Effector memory CD8-positive, alpha-beta T cell (primary cell): ENCODE results near the gene NELL1.

ENCODE experiments used
- ATAC-seq: fragments of 150-1000 bp; cut with Tn5 transposase; replicated peaks from 2 replicates; pipeline ENCODE4 v1.10.0; 2021; ENCODE audit warnings: mild to moderate bottlenecking, moderate library complexity
- DNase-seq, 3 experiments: peaks; one replicate each; pipeline ENCODE4 v3.0.0; 2021
- H3K27ac Mint-ChIP-seq, 2 donors: one replicate each; pipeline ENCODE4 v1.8.0; 2022; ENCODE audit warnings: mild to moderate bottlenecking in 2 of 2, mixed read lengths in 2 of 2, moderate library complexity in 2 of 2
- H3K27me3 Mint-ChIP-seq, 2 donors: one replicate each; pipeline ENCODE4 v1.8.0; 2022; ENCODE audit warnings: mixed read lengths in 2 of 2
- H3K36me3 Mint-ChIP-seq: one replicate; pipeline ENCODE4 v1.8.0; 2022; ENCODE audit warnings: mild to moderate bottlenecking, moderate library complexity, mixed read lengths; ENCODE audit not compliant: insufficient read depth
- H3K4me1 Mint-ChIP-seq, 2 donors: one replicate each; pipeline ENCODE4 v1.8.0; 2022; ENCODE audit warnings: low read depth in 2 of 2, mixed read lengths in 2 of 2
- H3K4me3 Mint-ChIP-seq, 2 donors: one replicate each; pipeline ENCODE4 v1.8.0; 2022; ENCODE audit warnings: mild to moderate bottlenecking in 2 of 2, mixed read lengths in 2 of 2, moderate library complexity in 2 of 2
- H3K9me3 Mint-ChIP-seq, 2 donors: one replicate each; pipeline ENCODE4 v1.8.0; 2022; ENCODE audit warnings: mixed read lengths in 2 of 2

The NELL1 gene

DNA sequence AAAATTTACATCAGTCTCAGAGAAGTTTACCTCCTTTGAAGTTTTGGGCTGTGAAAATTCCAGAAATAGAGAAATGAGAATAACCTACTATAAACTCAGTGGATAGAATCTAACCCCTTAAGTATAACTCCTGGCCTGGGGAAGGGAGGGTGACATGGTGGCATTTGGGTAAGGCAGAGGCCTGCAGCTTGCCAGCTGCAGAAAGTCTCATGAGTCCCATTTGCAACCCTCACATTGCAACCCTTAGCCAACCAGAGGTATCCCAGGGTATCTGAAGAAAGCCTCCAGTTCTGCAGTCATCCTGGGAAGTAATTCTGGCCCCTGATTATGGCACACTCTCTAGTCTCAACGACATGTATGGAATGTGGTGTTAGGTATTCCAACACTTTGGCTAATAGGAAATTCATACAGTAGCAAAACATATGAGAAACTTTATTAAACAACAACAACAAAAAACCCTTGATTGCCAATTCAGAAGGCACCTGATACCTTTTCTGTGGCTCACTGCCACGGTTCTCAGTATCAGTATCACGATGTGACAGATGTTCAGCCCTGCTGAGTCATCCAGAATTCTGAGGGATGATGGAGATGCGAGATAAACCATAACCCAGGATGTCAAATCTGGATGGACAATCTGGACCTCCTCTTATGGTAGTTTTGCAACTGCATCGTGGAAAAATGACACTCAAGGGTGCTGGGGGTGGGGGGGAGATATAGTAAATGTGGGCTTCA is 743.4 kb downstream of the NELL1 start:
- ATAC-seq = no peak
- Mint-ChIP-seq H3K4me1 (no peaks in the 10 kb centered on the region), H3K9me3 (peaks cover 5 to 7% of the 10 kb centered on the region in 2 donors), H3K4me3 (no peak overlapping the region), H3K36me3 (no peaks in the 10 kb centered on the region), H3K27ac (no peak overlapping the region), H3K27me3 (no peaks in the 10 kb centered on the region)
- no peak for DNase-seq

DNA sequence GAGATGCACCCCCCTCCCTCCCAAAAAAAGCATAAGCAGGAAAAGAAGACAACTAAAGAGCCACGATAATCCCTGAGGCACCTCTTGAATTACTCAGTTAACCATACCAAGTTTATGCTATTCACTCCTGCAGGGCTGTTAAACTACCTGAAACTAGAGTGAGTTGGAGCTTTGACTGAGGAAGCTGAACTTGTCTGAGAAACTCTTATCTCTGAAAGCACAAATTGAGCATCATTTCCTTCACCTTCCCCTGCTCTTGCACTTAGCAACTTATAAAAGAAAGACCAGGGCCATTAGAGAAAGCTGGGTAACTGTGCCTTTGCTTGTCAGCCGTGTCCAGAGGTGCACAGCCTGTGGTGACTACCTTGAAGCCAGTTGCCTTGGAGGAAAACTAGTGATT is 745.6 kb downstream of the NELL1 start:
- Mint-ChIP-seq H3K9me3 (peaks cover 2 to 3% of the 10 kb centered on the region in 2 donors), H3K27me3 (no peaks in the 10 kb centered on the region), H3K4me1 (no peaks in the 10 kb centered on the region), H3K27ac (no peak overlapping the region), H3K4me3 (no peak overlapping the region), H3K36me3 (no peaks in the 10 kb centered on the region)
- no peak for DNase-seq
- ATAC-seq = no peak

DNA sequence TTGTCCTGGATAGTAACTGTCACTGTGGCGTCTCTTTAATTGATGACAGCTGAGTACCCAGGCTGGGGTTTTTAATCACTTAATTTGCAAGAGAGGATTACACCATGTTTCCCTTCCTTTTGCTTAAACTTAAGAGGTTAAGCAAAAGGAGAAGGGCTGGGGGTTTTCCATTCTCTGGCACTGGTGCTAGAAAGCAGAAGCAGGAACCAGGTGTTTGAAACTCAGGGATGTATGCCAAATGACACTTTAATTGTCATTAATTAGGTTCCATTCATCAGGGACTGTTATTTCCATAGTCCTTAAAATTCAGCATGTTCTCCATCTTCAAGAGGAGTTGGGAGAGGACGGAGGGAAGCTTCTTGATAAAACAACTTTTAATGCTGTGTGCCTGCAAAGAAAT is 746.2 kb downstream of the NELL1 start:
- no peak for DNase-seq
- H3K9me3 Mint-ChIP-seq = peaks cover 2 to 10% of the 10 kb centered on the region in 2 donors
- H3K36me3 Mint-ChIP-seq = no peaks in the 10 kb centered on the region
- no peaks in the 10 kb centered on the region for H3K4me1 Mint-ChIP-seq
- ATAC-seq = no peak
- H3K4me3 Mint-ChIP-seq = no peak overlapping the region
- no peaks in the 10 kb centered on the region for H3K27me3 Mint-ChIP-seq
- H3K27ac Mint-ChIP-seq = no peak overlapping the region

- no peak for DNase-seq
- Mint-ChIP-seq H3K9me3 (peaks cover 9 to 39% of the 10 kb centered on the region in 2 donors), H3K4me3 (no peak overlapping the region), H3K4me1 (no peaks in the 10 kb centered on the region), H3K27me3 (no peaks in the 10 kb centered on the region), H3K27ac (no peak overlapping the region), H3K36me3 (no peaks in the 10 kb centered on the region)
- ATAC-seq = no peak
Measured at GRCh38 chr11:21421711-21422329, 752.4 kb downstream of the NELL1 start.

- DNase-seq (no peak), ATAC-seq (no peak)
- H3K27me3 Mint-ChIP-seq = no peaks in the 10 kb centered on the region
- no peak overlapping the region for H3K4me3 Mint-ChIP-seq
- peaks cover 8 to 18% of the 10 kb centered on the region in 2 donors for H3K9me3 Mint-ChIP-seq
- no peaks in the 10 kb centered on the region for H3K36me3 Mint-ChIP-seq
- no peaks in the 10 kb centered on the region for H3K4me1 Mint-ChIP-seq
- H3K27ac Mint-ChIP-seq = no peak overlapping the region
Measured at GRCh38 chr11:21426931-21427330, 757.5 kb downstream of the NELL1 start.

- H3K4me1 Mint-ChIP-seq = no peaks in the 10 kb centered on the region
- ATAC-seq (no peak), DNase-seq (no peak)
- H3K4me3 Mint-ChIP-seq = no peak overlapping the region
- H3K9me3 Mint-ChIP-seq = peaks cover 11 to 17% of the 10 kb centered on the region in 2 donors
- no peaks in the 10 kb centered on the region for H3K36me3 Mint-ChIP-seq
- no peaks in the 10 kb centered on the region for H3K27me3 Mint-ChIP-seq
- no peak overlapping the region for H3K27ac Mint-ChIP-seq
Measured at GRCh38 chr11:21427726-21428125, 758.3 kb downstream of the NELL1 start.

DNA sequence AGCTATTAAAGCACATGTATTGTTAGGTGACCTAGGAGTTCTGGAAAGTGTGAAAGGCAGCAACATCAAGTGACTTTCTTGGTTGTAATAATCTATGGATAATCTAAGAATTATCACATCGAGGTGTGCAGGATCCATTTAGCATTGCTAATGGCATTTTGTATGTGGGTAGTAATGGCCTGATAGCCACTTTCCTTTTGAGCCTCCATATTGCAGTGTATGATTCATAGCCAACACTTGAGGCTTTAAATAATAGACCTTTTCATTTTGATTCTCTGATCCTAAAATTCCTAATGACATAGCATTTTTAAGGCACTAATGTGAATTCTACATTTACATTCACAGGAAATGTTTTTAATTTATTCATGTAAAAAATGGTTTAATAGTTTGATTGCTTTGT is 759.4 kb downstream of the NELL1 start:
- ATAC-seq (no peak), DNase-seq (no peak)
- Mint-ChIP-seq H3K4me1 (no peaks in the 10 kb centered on the region), H3K9me3 (peaks cover 10 to 17% of the 10 kb centered on the region in 2 donors), H3K27ac (no peak overlapping the region), H3K36me3 (no peaks in the 10 kb centered on the region), H3K27me3 (no peaks in the 10 kb centered on the region), H3K4me3 (no peak overlapping the region)

- no peaks in the 10 kb centered on the region for H3K36me3 Mint-ChIP-seq
- H3K27ac Mint-ChIP-seq = no peak overlapping the region
- no peaks in the 10 kb centered on the region for H3K27me3 Mint-ChIP-seq
- DNase-seq = no peak
- H3K4me1 Mint-ChIP-seq = no peaks in the 10 kb centered on the region
- no peak overlapping the region for H3K4me3 Mint-ChIP-seq
- no peak for ATAC-seq
- peaks cover 10 to 15% of the 10 kb centered on the region in 2 donors for H3K9me3 Mint-ChIP-seq
Measured at GRCh38 chr11:21429401-21429800, 760.0 kb downstream of the NELL1 start.

GRCh38 chr11:21430537-21430936 is 761.2 kb downstream of the NELL1 start:
- no peaks in the 10 kb centered on the region for H3K27me3 Mint-ChIP-seq
- H3K4me1 Mint-ChIP-seq = no peaks in the 10 kb centered on the region
- no peak overlapping the region for H3K4me3 Mint-ChIP-seq
- no peak for DNase-seq
- ATAC-seq = no peak
- no peak overlapping the region for H3K27ac Mint-ChIP-seq
- no peaks in the 10 kb centered on the region for H3K36me3 Mint-ChIP-seq
- peaks cover 10 to 19% of the 10 kb centered on the region in 2 donors for H3K9me3 Mint-ChIP-seq

GRCh38 chr11:21446939-21447590 is 777.7 kb downstream of the NELL1 start:
- H3K4me1 Mint-ChIP-seq = no peaks in the 10 kb centered on the region
- no peaks in the 10 kb centered on the region for H3K36me3 Mint-ChIP-seq
- DNase-seq = no peak
- ATAC-seq = no peak
- no peak overlapping the region for H3K4me3 Mint-ChIP-seq
- no peak overlapping the region for H3K27ac Mint-ChIP-seq
- peaks cover 3 to 25% of the 10 kb centered on the region in 2 donors for H3K9me3 Mint-ChIP-seq
- no peaks in the 10 kb centered on the region for H3K27me3 Mint-ChIP-seq

DNA sequence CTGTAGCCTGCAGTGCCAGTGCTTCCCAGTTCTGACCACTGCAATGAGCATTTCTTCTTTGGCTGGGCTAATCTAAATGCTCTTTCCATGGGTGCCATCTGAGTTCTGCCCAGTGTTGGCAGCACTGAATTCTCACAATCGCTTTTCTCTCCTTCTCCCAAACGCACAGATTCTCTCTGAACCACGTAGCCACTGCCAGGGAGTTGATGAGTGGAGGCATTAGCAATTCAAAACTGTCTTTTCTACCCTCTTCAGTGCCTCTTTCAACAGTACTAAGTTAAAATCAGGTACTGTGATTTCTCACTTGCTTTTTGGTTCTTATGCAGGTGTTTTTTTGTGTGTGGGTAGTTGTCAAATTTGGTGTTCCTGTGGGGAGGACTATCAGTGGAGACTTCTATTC is 778.5 kb downstream of the NELL1 start:
- no peaks in the 10 kb centered on the region for H3K36me3 Mint-ChIP-seq
- H3K9me3 Mint-ChIP-seq = peaks cover 4 to 25% of the 10 kb centered on the region in 2 donors
- H3K4me1 Mint-ChIP-seq = no peaks in the 10 kb centered on the region
- ATAC-seq (no peak), DNase-seq (no peak)
- no peaks in the 10 kb centered on the region for H3K27me3 Mint-ChIP-seq
- no peak overlapping the region for H3K27ac Mint-ChIP-seq
- H3K4me3 Mint-ChIP-seq = no peak overlapping the region

GRCh38 chr11:21456186-21456585 is 786.8 kb downstream of the NELL1 start:
- no peak for DNase-seq
- no peak for ATAC-seq
- Mint-ChIP-seq H3K36me3 (no peaks in the 10 kb centered on the region), H3K9me3 (peaks cover 2 to 14% of the 10 kb centered on the region in 2 donors), H3K4me3 (no peak overlapping the region), H3K27me3 (no peaks in the 10 kb centered on the region), H3K4me1 (no peaks in the 10 kb centered on the region), H3K27ac (no peak overlapping the region)

GRCh38 chr11:21460082-21460481 is 790.7 kb downstream of the NELL1 start:
- no peaks in the 10 kb centered on the region for H3K4me1 Mint-ChIP-seq
- H3K27me3 Mint-ChIP-seq = no peaks in the 10 kb centered on the region
- DNase-seq (no peak), ATAC-seq (no peak)
- H3K9me3 Mint-ChIP-seq = peaks cover 0 to 12% of the 10 kb centered on the region in 2 donors
- H3K36me3 Mint-ChIP-seq = no peaks in the 10 kb centered on the region
- H3K27ac Mint-ChIP-seq = no peak overlapping the region
- no peak overlapping the region for H3K4me3 Mint-ChIP-seq

GRCh38 chr11:21461701-21462100 is 792.3 kb downstream of the NELL1 start:
- no peaks in the 10 kb centered on the region for H3K27me3 Mint-ChIP-seq
- peaks cover 3 to 8% of the 10 kb centered on the region in 2 donors for H3K9me3 Mint-ChIP-seq
- H3K27ac Mint-ChIP-seq = no peak overlapping the region
- DNase-seq (no peak), ATAC-seq (no peak)
- no peaks in the 10 kb centered on the region for H3K36me3 Mint-ChIP-seq
- no peaks in the 10 kb centered on the region for H3K4me1 Mint-ChIP-seq
- no peak overlapping the region for H3K4me3 Mint-ChIP-seq
